Liver (tissue), 9 donors: ENCODE results near the gene SYNPO. TPM values are rescaled to one million over a fixed set of nuclear protein-coding genes. Genes with fewer than 3 reads are reported as not detected.

Experiments
- DNase-seq: peaks from one replicate; pipeline ENCODE4 v3.0.0-alpha.2; 2017; ENCODE audit warnings: low spot score
- H3K27ac ChIP-seq, 2 donors: one replicate each; pipeline ENCODE4 v1.7.0; 2013; ENCODE audit warnings: inconsistent platforms in 2 of 2, low read length in 2 of 2, control low read depth in 1 of 2, low read depth in 1 of 2, mild to moderate bottlenecking in 1 of 2
- H3K27me3 ChIP-seq, 4 donors: one replicate each; pipeline versions ENCODE4 v1.6.1 to v1.7.0; 2013; ENCODE audit warnings: low read length in 3 of 4, inconsistent platforms in 1 of 4, mild to moderate bottlenecking in 1 of 4, moderate library complexity in 1 of 4; ENCODE audit not compliant: control insufficient read depth in 4 of 4, insufficient read depth in 4 of 4
- H3K36me3 ChIP-seq, 4 donors: one replicate each; pipeline versions ENCODE4 v1.6.1 to v1.7.0; 2013; ENCODE audit warnings: low read length in 3 of 4, mild to moderate bottlenecking in 3 of 4, low read depth in 1 of 4, moderate library complexity in 1 of 4; ENCODE audit not compliant: control insufficient read depth in 4 of 4, insufficient read depth in 3 of 4
- H3K4me1 ChIP-seq, 4 donors: one replicate each; pipeline versions ENCODE4 v1.6.1 to v1.7.0; 2013; ENCODE audit warnings: low read length in 3 of 4, mild to moderate bottlenecking in 3 of 4, moderate library complexity in 1 of 4; ENCODE audit not compliant: control insufficient read depth in 4 of 4, insufficient read depth in 4 of 4
- H3K4me3 ChIP-seq, 3 donors: one replicate each; pipeline versions ENCODE4 v1.6.1 to v1.7.0; 2013; ENCODE audit warnings: low read length in 3 of 3, control low read depth in 1 of 3, low read depth in 1 of 3, mild to moderate bottlenecking in 1 of 3
- H3K9ac ChIP-seq, 2 donors: one replicate each; pipeline ENCODE4 v1.7.0; 2013; ENCODE audit warnings: low read length in 2 of 2, mild to moderate bottlenecking in 2 of 2, moderate library complexity in 2 of 2, control low read depth in 1 of 2, low read depth in 1 of 2
- H3K9me3 ChIP-seq, 4 donors: one replicate each; pipeline versions ENCODE4 v1.6.1 to v1.7.0; 2013; ENCODE audit warnings: low read length in 3 of 4; ENCODE audit not compliant: control insufficient read depth in 4 of 4
- ATF3 ChIP-seq: IDR thresholded peaks from 2 replicates; pipeline ENCODE4 v1.6.1; 2016; ENCODE audit warnings: antibody characterized with exemption
- CTCF ChIP-seq: fragments of 150-350 bp; IDR thresholded peaks from 2 replicates; pipeline ENCODE4 v1.5.1; 2017; ENCODE audit warnings: improper control_type of control experiment, low read depth, low read length; ENCODE audit not compliant: missing input control
- EGR1 ChIP-seq, 2 donors: IDR thresholded peaks; 2 replicates each; pipeline ENCODE4 v1.6.1; 2016 to 2018; ENCODE audit warnings: antibody characterized with exemption in 2 of 2, low read depth in 2 of 2
- FOXA1 ChIP-seq: IDR thresholded peaks from 2 replicates; pipeline ENCODE4 v1.6.1; 2016; ENCODE audit warnings: antibody characterized with exemption
- FOXA2 ChIP-seq: IDR thresholded peaks from 2 replicates; pipeline ENCODE4 v1.6.1; 2016; ENCODE audit warnings: antibody characterized with exemption
- GABPA ChIP-seq, 2 donors: IDR thresholded peaks in 1 of 2; conservative IDR thresholded peaks in 1 of 2; 2 replicates each; pipeline ENCODE4 v1.6.1; 2016; ENCODE audit warnings: antibody characterized with exemption in 2 of 2, mild to moderate bottlenecking in 1 of 2, moderate library complexity in 1 of 2
- HNF4A ChIP-seq, 2 donors: conservative IDR thresholded peaks; 2 replicates each; pipeline ENCODE4 v1.6.1; 2016; ENCODE audit warnings: antibody characterized with exemption in 2 of 2, mild to moderate bottlenecking in 2 of 2
- HNF4G ChIP-seq: IDR thresholded peaks from 2 replicates; pipeline ENCODE4 v1.6.1; 2016; ENCODE audit warnings: antibody characterized with exemption
- JUND ChIP-seq, 2 donors: IDR thresholded peaks; 2 replicates each; pipeline ENCODE4 v1.6.1; 2016; ENCODE audit warnings: antibody characterized with exemption in 2 of 2
- NR2F2 ChIP-seq: IDR thresholded peaks from 2 replicates; pipeline ENCODE4 v1.6.1; 2016; ENCODE audit warnings: antibody characterized with exemption
- REST ChIP-seq: IDR thresholded peaks from 2 replicates; pipeline ENCODE4 v1.6.1; 2016; ENCODE audit warnings: antibody characterized with exemption, mild to moderate bottlenecking
- RXRA ChIP-seq, 2 donors: IDR thresholded peaks; 2 replicates each; pipeline ENCODE4 v1.6.1; 2017 to 2018; ENCODE audit warnings: antibody characterized with exemption in 2 of 2, mild to moderate bottlenecking in 1 of 2
- SP1 ChIP-seq: IDR thresholded peaks from 2 replicates; pipeline ENCODE4 v1.6.1; 2018; ENCODE audit warnings: antibody characterized with exemption, mild to moderate bottlenecking
- TAF1 ChIP-seq: conservative IDR thresholded peaks from 2 replicates; pipeline ENCODE4 v1.6.1; 2016; ENCODE audit warnings: antibody characterized with exemption, mild to moderate bottlenecking
- YY1 ChIP-seq: IDR thresholded peaks from 2 replicates; pipeline ENCODE4 v1.6.1; 2016; ENCODE audit warnings: antibody characterized with exemption, mild to moderate bottlenecking
- ZBTB33 ChIP-seq: IDR thresholded peaks from 2 replicates; pipeline ENCODE4 v1.6.1; 2016; ENCODE audit warnings: antibody characterized with exemption
- WGBS: extraction: QIAGEN DNeasy Blood & Tissue Kit; methylation state at CpG from one replicate; pipeline ENCODE4 v1.1.7; 2013; 5-methylcytosine and 5-hydroxymethylcytosine counted together
- polyA plus RNA-seq, 2 donors: library from polyadenylated mRNA; stranded (reverse) in 1 of 2; unstranded in 1 of 2; fragments of 200-250 nt in 1 of 2; fragments of >200 nt in 1 of 2; fragmentation: Nextera tagmentation in 1 of 2; extraction: Ambion mirVana in 1 of 2; gene quantifications; one replicate each; pipeline versions ENCODE4 v1.2.1 to v1.2.3, GENCODE V29; 2013 to 2015
- total RNA-seq, 2 donors: library from RNA; depleted of rRNA; stranded (reverse); fragments of >200 nt; gene quantifications; one replicate each; pipeline ENCODE4 v1.2.3, GENCODE V29; 2014
- donor health status: healthy.
- donor health status: healthy.
- donor health status: healthy.
- donor health status: healthy.
- donor health status: healthy.

SYNPO gene
- total and polyA plus RNA-seq, 4 donors, result 1.1 to 36.6 (median 10.7) TPM

GRCh38 chr5:150606476-150606875, 34.0 kb upstream of the SYNPO start (continued):
- TF ChIP-seq ATF3 (no peak), JUND (IDR thresholded peaks at IDR 0.05) (no peak), NR2F2 (no peak), EGR1 (IDR thresholded peaks at IDR 0.05; ENCODE audit: low read depth in 2 of 2) (no peak), TAF1 (no peak)

GRCh38 chr5:150607105-150607504, 33.4 kb upstream of the SYNPO start:
- 92% methylated on average over 6 of the region's 6 CpGs for WGBS
- no peaks in the 10 kb centered on the region for H3K27me3 ChIP-seq
- DNase-seq, result no peak
- H3K4me3 ChIP-seq, result no peak overlapping the region
- no peaks in the 10 kb centered on the region for H3K9me3 ChIP-seq
- H3K4me1 ChIP-seq, result peaks cover 7 to 26% (median 21%) of the 10 kb centered on the region in 4 donors
- H3K9ac ChIP-seq, result no peak overlapping the region
- TF ChIP-seq NR2F2, result no peak
- TF ChIP-seq RXRA (IDR thresholded peaks at IDR 0.05), result no peak
- TF ChIP-seq SP1, result no peak
- no peak for TF ChIP-seq TAF1
- no peak for TF ChIP-seq CTCF
- no peak for TF ChIP-seq REST
- H3K36me3 ChIP-seq, result no peaks in the 10 kb centered on the region
- no peak overlapping the region for H3K27ac ChIP-seq

GRCh38 chr5:150607991-150608390, 32.5 kb upstream of the SYNPO start:
- no peaks in the 10 kb centered on the region for H3K36me3 ChIP-seq
- no peak for DNase-seq
- H3K27me3 ChIP-seq, result no peaks in the 10 kb centered on the region
- no peak overlapping the region for H3K27ac ChIP-seq
- H3K4me3 ChIP-seq, result no peak overlapping the region
- no peak overlapping the region for H3K9ac ChIP-seq
- 96% methylated on average over 4 of the region's 4 CpGs for WGBS
- no peaks in the 10 kb centered on the region for H3K9me3 ChIP-seq
- peaks cover 10 to 34% (median 29%) of the 10 kb centered on the region in 4 donors for H3K4me1 ChIP-seq
- no peak for TF ChIP-seq SP1
- TF ChIP-seq FOXA1, result no peak
- no peak for TF ChIP-seq EGR1 (IDR thresholded peaks at IDR 0.05; ENCODE audit: low read depth in 2 of 2)
- no peak for TF ChIP-seq HNF4A (conservative IDR thresholded peaks at IDR 0.05)
- TF ChIP-seq HNF4G, result no peak
- TF ChIP-seq RXRA (IDR thresholded peaks at IDR 0.05), result no peak
- no peak for TF ChIP-seq TAF1
- TF ChIP-seq NR2F2, result no peak
- no peak for TF ChIP-seq CTCF
- no peak for TF ChIP-seq ZBTB33
- TF ChIP-seq REST, result no peak
- no peak for TF ChIP-seq JUND (IDR thresholded peaks at IDR 0.05)
- TF ChIP-seq YY1, result no peak
- no peak for TF ChIP-seq GABPA (IDR thresholded peaks at IDR 0.05 in 1 of 2, conservative IDR thresholded peaks at IDR 0.05 in 1 of 2)
- no peak for TF ChIP-seq ATF3
- TF ChIP-seq FOXA2, result no peak
